ENCODE data around the gene RSPRY1. TPM values are rescaled to one million over a fixed set of nuclear protein-coding genes. Genes with fewer than 3 reads are reported as not detected.
A peak's percentile ranks its signal among the peaks of the same experiment; 100 is the strongest.

Gene RSPRY1
- total and polyA plus RNA-seq, 2 of the 8 experiments (the other 6 are each of a cell fraction or from before 2014, with no cell fraction given): 11.5 to 32.5 TPM

- peak overlapping the region in 1 of 2 experiments; percentile 76; a peak in 1 of 4 replicates for H3K4me2 ChIP-seq (ENCODE audit: insufficient read depth in 1 of 2, low read depth in 2 of 2, low read length in 2 of 2)
- no peak overlapping the region for H2AFZ ChIP-seq (ENCODE audit: low read length)
- no peak overlapping the region for H3K14ac ChIP-seq (ENCODE audit: insufficient read length)
- H2BK12ac ChIP-seq (ENCODE audit: low read depth, low read length): no peak overlapping the region
- H3K9ac ChIP-seq (replicated peaks in 1 of 4; ENCODE audit: extremely low read depth in 1 of 4, low read depth in 3 of 4, low read length in 3 of 4): no peak overlapping the region
- no peak overlapping the region for H2BK120ac ChIP-seq (replicated peaks; ENCODE audit: low read depth, low read length)
- WGBS, 2 experiments (ENCODE audit: extremely low coverage in 1 of 2, insufficient coverage in 1 of 2, insufficient read length in 1 of 2, insufficient replicate concordance in 2 of 2, low coverage in 1 of 2, low lambda C conversion rate in 2 of 2, missing lambda C conversion rate in 1 of 2): 88 to 100% methylated on average over 1 to 4 of the region's 4 CpGs
- peaks cover 2 to 7% (median 5%) of the 10 kb centered on the region in 4 experiments; a peak in 6 of 7 replicates for H3K4me1 ChIP-seq (replicated peaks in 1 of 4; ENCODE audit: control insufficient read depth in 3 of 4, insufficient read depth in 4 of 4, low read length in 3 of 4)
- no peak overlapping the region for H2BK20ac ChIP-seq (ENCODE audit: low read length)
- H3K18ac ChIP-seq (ENCODE audit: extremely low read depth, low read length): no peak overlapping the region
- H2AK5ac ChIP-seq (ENCODE audit: low read depth, low read length): no peak overlapping the region
- no peak overlapping the region for H3K4ac ChIP-seq (replicated peaks; ENCODE audit: insufficient read length, low read depth, low read length)
- H3K79me1 ChIP-seq (ENCODE audit: low read depth, low read length): peaks cover 18% of the 10 kb centered on the region; the same call in 1 of the 2 replicates
- H3K23me2 ChIP-seq (ENCODE audit: low read depth, low read length): peaks cover 14% of the 10 kb centered on the region
- H3K23ac ChIP-seq (ENCODE audit: insufficient read length): no peak overlapping the region
- H4K20me1 ChIP-seq (replicated peaks in 1 of 2; ENCODE audit: control insufficient read depth in 1 of 2, insufficient read depth in 2 of 2, low read length in 2 of 2): no peaks in the 10 kb centered on the region
- no peaks in the 10 kb centered on the region for H3K9me3 ChIP-seq (ENCODE audit: insufficient read depth in 2 of 2, low read depth in 1 of 2, low read length in 1 of 2)
- H3K56ac ChIP-seq (replicated peaks; ENCODE audit: insufficient read length, low read depth, low read length): no peak overlapping the region
- no peaks in the 10 kb centered on the region for H3K36me3 ChIP-seq (ENCODE audit: control insufficient read depth in 2 of 4, insufficient read depth in 4 of 4, low read length in 3 of 4)
- H2BK15ac ChIP-seq (ENCODE audit: low read length): no peak overlapping the region
- POLR2A ChIA-PET (ENCODE audit: partially characterized antibody): interaction anchor here (0.9 kb wide), 1 partner anchor 9 kb away, joined by 3 read pairs; no protein-coding TSS in a partner anchor
- DNase-seq (ENCODE audit: low read depth in 1 of 2, low spot score in 2 of 2) (no peak), FAIRE-seq (no peak)
- no peak overlapping the region for H3K27ac ChIP-seq (ENCODE audit: low read depth, low read length)
- peak overlapping the region in 1 of 4 experiments; percentile 92; a peak in 1 of 8 replicates for H3K4me3 ChIP-seq (ENCODE audit: extremely low read depth in 1 of 4, insufficient read depth in 2 of 4, low read depth in 3 of 4, low read length in 4 of 4)
- H2BK5ac ChIP-seq (ENCODE audit: low read depth, low read length): no peak overlapping the region
- H3K79me2 ChIP-seq (ENCODE audit: control insufficient read depth in 1 of 2, insufficient read depth in 2 of 2, low read length in 2 of 2): peaks cover 4 to 81% of the 10 kb centered on the region in 2 experiments
- H4K91ac ChIP-seq (replicated peaks; ENCODE audit: insufficient read length, low read length): no peak overlapping the region
- H3K27me3 ChIP-seq (replicated peaks in 1 of 4; ENCODE audit: control insufficient read depth in 3 of 4, extremely low read depth in 1 of 4, insufficient read depth in 3 of 4, low read length in 3 of 4): no peaks in the 10 kb centered on the region
- no peak overlapping the region for H4K8ac ChIP-seq (ENCODE audit: extremely low read depth, insufficient read depth, low read length)
- CTCF ChIA-PET (ENCODE audit: partially characterized antibody): interaction anchor here (1.3 to 2.3 kb wide), 2 partner anchors 13 to 91 kb away, joined by 4 to 9 read pairs; partner anchors contain the start of gene CPNE2
- H4K5ac ChIP-seq (ENCODE audit: insufficient read length, low read depth, low read length): no peak overlapping the region
- TF ChIP-seq SRF (IDR thresholded peaks at IDR 0.05; ENCODE audit: low read depth, low read length) (no peak), NANOG (IDR thresholded peaks at IDR 0.05; ENCODE audit: insufficient read depth, low read depth, low read length, poor library complexity, severe bottlenecking) (no peak), KDM1A (IDR thresholded peaks at IDR 0.05; ENCODE audit: borderline replicate concordance, low read length) (no peak), CTCF (IDR thresholded peaks at IDR 0.05; ENCODE audit: control extremely low read depth in 1 of 3, insufficient read depth in 1 of 3, low read depth in 1 of 3, low read length in 3 of 3) (no peak), CHD2 (IDR thresholded peaks at IDR 0.05; ENCODE audit: low read length) (no peak), TAF1 (IDR thresholded peaks at IDR 0.05; ENCODE audit: low read depth, low read length) (no peak), RNF2 (IDR thresholded peaks at IDR 0.05; ENCODE audit: borderline replicate concordance, low read depth, low read length, missing control alignments, poor library complexity, severe bottlenecking) (no peak), EP300 (IDR thresholded peaks at IDR 0.05; ENCODE audit: borderline replicate concordance in 1 of 2, low read depth in 2 of 2, low read length in 2 of 2) (no peak), POU5F1 (IDR thresholded peaks at IDR 0.05; ENCODE audit: low read depth, low read length) (no peak), YY1 (IDR thresholded peaks at IDR 0.05; ENCODE audit: low read depth, low read length) (no peak), RBBP5 (IDR thresholded peaks at IDR 0.05; ENCODE audit: borderline replicate concordance, low read depth, low read length) (no peak)
These were observed 2.0 kb upstream of the RSPRY1 start for GRCh38 chr16:57184113-57184512.

Measured in H1 (cell line).